Measurements from ENCODE around the gene KHDRBS1. TPM values are rescaled to one million over a fixed set of nuclear protein-coding genes. Genes with fewer than 3 reads are reported as not detected.

The KHDRBS1 gene
- total RNA-seq, 1 donor from 2014 or later: 90.5 TPM

- DNase-seq (ENCODE audit: low spot score): no peak
- no peak overlapping the region for H3K4me3 Mint-ChIP-seq (ENCODE audit: unreplicated experiment)
- no peaks in the 10 kb centered on the region for H3K27me3 Mint-ChIP-seq (ENCODE audit: low read depth)
- no peaks in the 10 kb centered on the region for H3K9me3 Mint-ChIP-seq (ENCODE audit: low read depth)
- H3K27ac Mint-ChIP-seq (ENCODE audit: unreplicated experiment): peak overlapping the region; percentile 22
- H3K36me3 Mint-ChIP-seq (ENCODE audit: low read depth): peaks cover 11% of the 10 kb centered on the region
- no peak for TF ChIP-seq CTCF (IDR thresholded peaks at IDR 0.05)
- peaks cover 63% of the 10 kb centered on the region for H3K4me1 Mint-ChIP-seq (ENCODE audit: low read depth)
Observed at GRCh38 chr1:32028746-32029145, 15.1 kb downstream of the KHDRBS1 start.

- Mint-ChIP-seq H3K9me3 (ENCODE audit: low read depth) (no peaks in the 10 kb centered on the region), H3K27ac (ENCODE audit: unreplicated experiment) (peak overlapping the region; percentile 82), H3K36me3 (ENCODE audit: low read depth) (peaks cover 19% of the 10 kb centered on the region), H3K4me1 (ENCODE audit: low read depth) (peaks cover 68% of the 10 kb centered on the region), H3K4me3 (ENCODE audit: unreplicated experiment) (peak overlapping the region; percentile 10), H3K27me3 (ENCODE audit: low read depth) (no peaks in the 10 kb centered on the region)
- DNase-seq (ENCODE audit: low spot score): no peak
- no peak for TF ChIP-seq CTCF (IDR thresholded peaks at IDR 0.05)
Observed at GRCh38 chr1:32031578-32032274, 18.1 kb downstream of the KHDRBS1 start.

GRCh38 chr1:32032275-32032615, 18.6 kb downstream of the KHDRBS1 start:
- peaks cover 66% of the 10 kb centered on the region for H3K4me1 Mint-ChIP-seq (ENCODE audit: low read depth)
- no peak overlapping the region for H3K4me3 Mint-ChIP-seq (ENCODE audit: unreplicated experiment)
- no peak for DNase-seq (ENCODE audit: low spot score)
- peak overlapping the region; percentile 82 for H3K27ac Mint-ChIP-seq (ENCODE audit: unreplicated experiment)
- peaks cover 22% of the 10 kb centered on the region for H3K36me3 Mint-ChIP-seq (ENCODE audit: low read depth)
- TF ChIP-seq CTCF (IDR thresholded peaks at IDR 0.05): no peak
- H3K9me3 Mint-ChIP-seq (ENCODE audit: low read depth): no peaks in the 10 kb centered on the region
- no peaks in the 10 kb centered on the region for H3K27me3 Mint-ChIP-seq (ENCODE audit: low read depth)

- Mint-ChIP-seq H3K27me3 (ENCODE audit: low read depth) (no peaks in the 10 kb centered on the region), H3K27ac (ENCODE audit: unreplicated experiment) (peak overlapping the region; percentile 43), H3K4me1 (ENCODE audit: low read depth) (peaks cover 50% of the 10 kb centered on the region), H3K9me3 (ENCODE audit: low read depth) (no peaks in the 10 kb centered on the region), H3K36me3 (ENCODE audit: low read depth) (peaks cover 35% of the 10 kb centered on the region), H3K4me3 (ENCODE audit: unreplicated experiment) (no peak overlapping the region)
- no peak for DNase-seq (ENCODE audit: low spot score)
- no peak for TF ChIP-seq CTCF (IDR thresholded peaks at IDR 0.05)
Observed at GRCh38 chr1:32035119-32035518, 21.5 kb downstream of the KHDRBS1 start.

GRCh38 chr1:32040711-32041110, 27.0 kb downstream of the KHDRBS1 start:
- Mint-ChIP-seq H3K9me3 (ENCODE audit: low read depth) (no peaks in the 10 kb centered on the region), H3K4me1 (ENCODE audit: low read depth) (peaks cover 8% of the 10 kb centered on the region), H3K36me3 (ENCODE audit: low read depth) (peaks cover 43% of the 10 kb centered on the region), H3K4me3 (ENCODE audit: unreplicated experiment) (no peak overlapping the region), H3K27me3 (ENCODE audit: low read depth) (no peaks in the 10 kb centered on the region), H3K27ac (ENCODE audit: unreplicated experiment) (no peak overlapping the region)
- TF ChIP-seq CTCF (IDR thresholded peaks at IDR 0.05): no peak
- no peak for DNase-seq (ENCODE audit: low spot score)
